Sigmoid colon (tissue), 7 donors: ENCODE results near the gene NCBP3. TPM values are rescaled to one million over a fixed set of nuclear protein-coding genes. Genes with fewer than 3 reads are reported as not detected.
"Not testable (repeated sequence)": the region's sequence is repeated elsewhere in the genome, so short reads cannot be mapped to it uniquely, and the experiment has no call there.

Source experiments
- DNase-seq: peaks from one replicate; pipeline ENCODE4 v3.0.0-alpha.2; 2019
- H3K27ac ChIP-seq, 4 donors: fragments of 200-600 bp; sonication (generic); one replicate each; pipeline ENCODE4 v1.5.1; 2016 to 2019; ENCODE audit warnings: mild to moderate bottlenecking in 1 of 4
- H3K27me3 ChIP-seq, 3 donors: fragments of 200-600 bp; sonication (generic); one replicate each; pipeline ENCODE4 v1.5.1; 2019; ENCODE audit warnings: mild to moderate bottlenecking in 1 of 3
- H3K36me3 ChIP-seq, 4 donors: fragments of 200-600 bp; sonication (generic); one replicate each; pipeline ENCODE4 v1.5.1; 2016 to 2019
- H3K4me1 ChIP-seq, 4 donors: fragments of 200-600 bp; sonication (generic); one replicate each; pipeline ENCODE4 v1.5.1; 2017 to 2019
- H3K4me3 ChIP-seq, 4 donors: fragments of 200-600 bp; sonication (generic); one replicate each; pipeline ENCODE4 v1.5.1; 2017 to 2019; ENCODE audit warnings: mild to moderate bottlenecking in 2 of 4, moderate library complexity in 1 of 4
- H3K9me3 ChIP-seq, 4 donors: fragments of 200-600 bp in 3 of 4; sonication (generic) in 3 of 4; one replicate each; pipeline versions ENCODE4 v1.5.1 to v1.6.1; 2013 to 2019
- EP300 ChIP-seq, 4 donors: sonication (generic); formaldehyde crosslinking; IDR thresholded peaks; one replicate each; pipeline ENCODE4 v1.6.1; 2017; ENCODE audit warnings: antibody characterized with exemption in 4 of 4
- POLR2A ChIP-seq, 2 donors: fragments of 450-650 bp; IDR thresholded peaks; one replicate each; pipeline ENCODE4 v1.6.1; 2016; ENCODE audit warnings: antibody characterized with exemption in 2 of 2, mild to moderate bottlenecking in 2 of 2, moderate library complexity in 2 of 2
- POLR2AphosphoS5 ChIP-seq, 4 donors: sonication (generic); formaldehyde crosslinking; IDR thresholded peaks; one replicate each; pipeline ENCODE4 v1.6.1; 2017; ENCODE audit warnings: antibody characterized with exemption in 4 of 4
- WGBS, 2 donors: extraction: QIAGEN DNeasy Blood & Tissue Kit; methylation state at CpG; one replicate each; pipeline ENCODE4 v1.1.7; 2013; 5-methylcytosine and 5-hydroxymethylcytosine counted together
- intact Hi-C: fragments of 100-400 bp; cut with DNase I; formaldehyde crosslinking; loops from one replicate; pipeline ENCODE4 v1.15.1; 2023
- polyA plus RNA-seq, 3 donors: library from polyadenylated mRNA; stranded (reverse); fragments of 200-250 nt; gene quantifications; one replicate each; pipeline ENCODE4 v1.2.3, GENCODE V29; 2013
- total RNA-seq, 4 donors: library from RNA; depleted of rRNA; stranded (reverse); fragments of >200 nt; gene quantifications; one replicate each; pipeline ENCODE4 v1.1.0, GENCODE V29; 2016
- TF ChIP-seq, protein P1 (sequence below), 4 experiments: fragments of 450-650 bp in 3 of 4; fragments of 200-600 bp in 1 of 4; IDR thresholded peaks; one replicate each; pipeline ENCODE4 v1.5.1; 2016 to 2019; ENCODE audit warnings: antibody characterized with exemption in 4 of 4, mild to moderate bottlenecking in 3 of 4, moderate library complexity in 2 of 4
- donor health status: healthy with polysubstance abuse.
- donor health status: Bipolar disorder and iron deficiency.
- donor health status: healthy.

The NCBP3 gene
- total and polyA plus RNA-seq, 7 donors: 8.4 to 34.8 (median 21.6) TPM

DNA sequence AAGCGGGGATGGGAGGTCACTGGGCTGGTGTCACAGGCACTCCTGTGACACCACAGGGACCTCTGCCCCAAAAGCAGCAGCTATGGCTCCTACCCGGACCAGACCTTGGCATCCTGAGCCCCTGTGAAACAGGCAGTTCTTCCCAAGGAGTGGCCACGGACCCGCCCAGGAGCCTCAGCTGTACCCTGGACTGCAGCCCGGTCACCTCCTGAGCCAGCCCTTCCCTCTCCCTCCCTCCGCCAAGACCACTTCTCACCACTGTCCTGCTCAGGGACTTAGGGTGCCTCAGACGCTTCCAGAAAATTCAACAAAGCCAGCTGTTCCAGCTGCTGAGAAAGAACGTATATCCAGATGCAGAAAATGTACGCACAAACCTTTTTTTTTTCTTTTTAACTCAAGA is 13.9 kb upstream of the NCBP3 start:
- Histone ChIP-seq H3K9me3 (no peaks in the 10 kb centered on the region), H3K36me3 (peaks cover 0 to 23% (median 10%) of the 10 kb centered on the region in 4 donors), H3K27ac (no peak overlapping the region), H3K27me3 (no peaks in the 10 kb centered on the region), H3K4me3 (no peak overlapping the region), H3K4me1 (peaks cover 0 to 4% (median under 1%) of the 10 kb centered on the region in 4 donors)
- intact Hi-C loops: no loop called here
- no peak for DNase-seq
- TF ChIP-seq, protein P1, sequence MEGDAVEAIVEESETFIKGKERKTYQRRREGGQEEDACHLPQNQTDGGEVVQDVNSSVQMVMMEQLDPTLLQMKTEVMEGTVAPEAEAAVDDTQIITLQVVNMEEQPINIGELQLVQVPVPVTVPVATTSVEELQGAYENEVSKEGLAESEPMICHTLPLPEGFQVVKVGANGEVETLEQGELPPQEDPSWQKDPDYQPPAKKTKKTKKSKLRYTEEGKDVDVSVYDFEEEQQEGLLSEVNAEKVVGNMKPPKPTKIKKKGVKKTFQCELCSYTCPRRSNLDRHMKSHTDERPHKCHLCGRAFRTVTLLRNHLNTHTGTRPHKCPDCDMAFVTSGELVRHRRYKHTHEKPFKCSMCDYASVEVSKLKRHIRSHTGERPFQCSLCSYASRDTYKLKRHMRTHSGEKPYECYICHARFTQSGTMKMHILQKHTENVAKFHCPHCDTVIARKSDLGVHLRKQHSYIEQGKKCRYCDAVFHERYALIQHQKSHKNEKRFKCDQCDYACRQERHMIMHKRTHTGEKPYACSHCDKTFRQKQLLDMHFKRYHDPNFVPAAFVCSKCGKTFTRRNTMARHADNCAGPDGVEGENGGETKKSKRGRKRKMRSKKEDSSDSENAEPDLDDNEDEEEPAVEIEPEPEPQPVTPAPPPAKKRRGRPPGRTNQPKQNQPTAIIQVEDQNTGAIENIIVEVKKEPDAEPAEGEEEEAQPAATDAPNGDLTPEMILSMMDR (IDR thresholded peaks at IDR 0.05): no peak
- TF ChIP-seq POLR2A (IDR thresholded peaks at IDR 0.05): no peak
- no peak for TF ChIP-seq EP300 (IDR thresholded peaks at IDR 0.05)
- TF ChIP-seq POLR2AphosphoS5 (IDR thresholded peaks at IDR 0.05): no peak
- WGBS, 2 donors: 46 to 72% methylated on average over 9 of the region's 9 CpGs

DNA sequence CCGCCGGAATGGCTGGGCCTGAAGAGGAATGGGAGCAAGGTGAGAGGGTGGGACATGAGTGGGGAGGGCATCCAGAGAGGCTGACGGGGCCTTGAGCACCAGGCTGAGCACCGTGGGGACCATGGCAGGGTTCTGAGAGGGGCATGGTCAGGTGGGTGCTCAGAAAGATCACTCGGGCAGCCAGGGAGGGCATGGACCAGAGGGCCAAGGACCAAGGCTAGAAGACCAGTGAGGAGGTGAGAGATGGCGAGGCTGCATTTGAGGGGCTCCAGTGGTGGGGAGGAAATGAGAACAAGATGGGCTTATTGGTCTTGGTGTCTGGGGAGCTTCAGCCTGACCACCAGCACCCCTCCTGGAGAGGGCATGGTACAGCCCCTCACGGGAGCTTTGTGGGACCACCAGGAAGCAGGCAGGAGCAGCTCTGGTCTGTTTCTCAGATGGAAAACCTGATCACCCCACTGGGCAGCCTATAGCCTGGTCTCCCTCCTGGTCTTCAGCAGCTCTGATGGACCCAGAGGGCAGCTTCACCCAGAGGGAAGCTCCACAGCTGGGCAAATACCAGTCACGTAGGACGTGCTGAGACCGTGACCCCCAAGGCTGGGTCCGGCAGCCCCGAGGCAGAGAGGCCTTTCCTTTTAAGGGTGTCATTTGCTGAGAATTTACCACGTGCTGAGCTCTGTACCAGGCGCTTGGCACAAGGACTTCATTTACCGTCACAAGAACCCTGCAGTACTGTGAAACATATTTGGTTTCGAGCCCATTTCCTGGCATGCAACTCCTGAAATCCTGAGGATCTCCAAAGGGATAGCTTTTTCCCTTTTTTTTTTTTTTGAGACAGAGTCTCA is 11.4 kb upstream of the NCBP3 start:
- WGBS, 2 donors: 86 to 87% methylated on average over 16 of the region's 16 CpGs
- no peak overlapping the region for H3K27ac ChIP-seq
- H3K27me3 ChIP-seq: no peaks in the 10 kb centered on the region
- H3K4me1 ChIP-seq: no peaks in the 10 kb centered on the region
- no peak overlapping the region for H3K4me3 ChIP-seq
- TF ChIP-seq EP300 (IDR thresholded peaks at IDR 0.05) (no peak), POLR2A (IDR thresholded peaks at IDR 0.05) (no peak), POLR2AphosphoS5 (IDR thresholded peaks at IDR 0.05) (no peak)
- TF ChIP-seq, protein P1 (IDR thresholded peaks at IDR 0.05): no peak
- intact Hi-C loops: no loop called here
- no peaks in the 10 kb centered on the region for H3K9me3 ChIP-seq
- peak; percentile 40 for DNase-seq
- peaks cover 0 to 23% (median 10%) of the 10 kb centered on the region in 4 donors for H3K36me3 ChIP-seq

DNA sequence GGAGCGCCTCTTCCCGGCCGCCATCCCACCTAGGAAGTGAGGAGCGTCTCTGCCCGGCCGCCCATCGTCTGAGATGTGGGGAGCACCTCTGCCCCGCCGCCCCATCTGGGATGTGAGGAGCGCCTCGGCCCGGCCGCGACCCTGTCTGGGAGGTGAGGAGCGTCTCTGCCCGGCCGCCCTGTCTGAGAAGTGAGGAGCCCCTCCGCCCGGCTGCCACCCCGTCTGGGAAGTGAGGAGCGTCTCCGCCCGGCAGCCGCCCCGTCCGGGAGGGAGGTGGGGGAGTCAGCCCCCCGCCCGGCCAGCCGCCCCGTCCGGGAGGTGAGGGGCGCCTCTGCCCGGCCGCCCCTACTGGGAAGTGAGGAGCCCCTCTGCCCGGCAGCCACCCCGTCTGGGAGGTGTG is 8.2 kb upstream of the NCBP3 start:
- H3K4me3 ChIP-seq, H3K36me3 ChIP-seq, H3K4me1 ChIP-seq, intact Hi-C loops, H3K9me3 ChIP-seq, H3K27me3 ChIP-seq, H3K27ac ChIP-seq: not testable (repeated sequence)
- peak; percentile 5 for DNase-seq
- WGBS, 2 donors: 91 to 96% methylated on average over 30 to 31 of the region's 36 CpGs

DNA sequence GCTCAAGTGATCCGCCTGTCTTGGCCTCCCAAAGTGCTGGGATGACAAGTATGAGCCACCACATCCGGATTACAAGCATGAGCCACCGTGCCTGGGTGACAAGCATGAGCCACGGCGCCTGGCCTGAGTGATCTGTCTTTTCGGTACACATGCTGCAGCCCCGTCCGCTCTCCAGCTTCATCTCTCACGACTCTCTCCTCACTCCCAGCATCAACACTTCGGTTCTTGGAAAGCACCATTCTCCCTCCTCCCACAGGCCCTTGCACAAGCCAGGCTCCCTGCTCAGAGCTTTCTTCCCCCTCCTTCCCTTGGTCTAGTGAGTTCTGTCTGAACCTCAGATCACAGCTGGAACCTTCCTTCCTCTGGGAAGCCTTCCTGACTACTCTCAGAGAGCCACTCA is 6.5 kb upstream of the NCBP3 start:
- Histone ChIP-seq H3K4me3 (no peak overlapping the region), H3K36me3 (no peaks in the 10 kb centered on the region), H3K27me3 (no peaks in the 10 kb centered on the region), H3K4me1 (no peaks in the 10 kb centered on the region), H3K27ac (no peak overlapping the region), H3K9me3 (no peaks in the 10 kb centered on the region)
- intact Hi-C loops: no loop called here
- DNase-seq: peak; percentile 56
- TF ChIP-seq POLR2A (IDR thresholded peaks at IDR 0.05): no peak
- no peak for TF ChIP-seq EP300 (IDR thresholded peaks at IDR 0.05)
- TF ChIP-seq, protein P1 (IDR thresholded peaks at IDR 0.05): no peak
- TF ChIP-seq POLR2AphosphoS5 (IDR thresholded peaks at IDR 0.05): no peak
- WGBS, 2 donors: 78 to 86% methylated on average over 10 of the region's 10 CpGs

DNA sequence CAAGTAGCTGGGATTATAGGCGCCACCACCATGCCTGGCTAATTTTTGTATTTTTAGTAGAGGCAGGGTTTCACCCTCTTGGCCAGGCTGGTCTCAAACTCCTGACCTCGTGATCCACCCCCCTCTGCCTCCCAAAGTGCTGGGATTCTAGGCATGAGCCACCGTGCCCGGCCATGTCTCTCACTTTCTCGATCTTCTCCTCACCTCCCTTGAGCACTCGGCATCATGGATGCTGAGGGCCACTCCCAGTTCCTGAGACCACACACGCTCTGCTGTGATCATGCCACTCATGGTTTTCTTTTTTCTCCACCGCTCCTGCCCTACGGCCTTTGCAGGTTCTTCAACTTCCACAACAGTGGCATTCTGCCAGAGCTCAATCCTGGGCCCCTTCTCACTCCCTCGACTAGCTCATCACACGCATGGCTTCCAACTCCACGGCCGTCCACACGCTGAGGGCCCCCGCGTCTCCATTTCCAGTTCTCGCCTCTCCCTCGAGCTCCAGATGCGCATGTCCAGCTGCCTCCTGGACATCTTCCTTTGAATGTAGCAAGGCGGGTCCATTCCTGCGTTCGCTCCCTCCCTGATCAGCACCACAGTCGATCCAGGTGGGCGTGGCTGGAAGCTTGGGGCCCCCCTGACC is 5.5 kb upstream of the NCBP3 start:
- TF ChIP-seq EP300 (IDR thresholded peaks at IDR 0.05): no peak
- no peaks in the 10 kb centered on the region for H3K27me3 ChIP-seq
- intact Hi-C loops: no loop called here
- DNase-seq: peak; percentile 45
- H3K4me1 ChIP-seq: peaks cover 0 to under 1% (median 0%) of the 10 kb centered on the region in 4 donors
- 84 to 86% methylated on average over 24 of the region's 24 CpGs for WGBS, 2 donors
- no peak overlapping the region for H3K4me3 ChIP-seq
- no peaks in the 10 kb centered on the region for H3K36me3 ChIP-seq
- H3K27ac ChIP-seq: no peak overlapping the region
- no peaks in the 10 kb centered on the region for H3K9me3 ChIP-seq
